Measurements from ENCODE around the gene ZNF385B.

Gene ZNF385B

DNA sequence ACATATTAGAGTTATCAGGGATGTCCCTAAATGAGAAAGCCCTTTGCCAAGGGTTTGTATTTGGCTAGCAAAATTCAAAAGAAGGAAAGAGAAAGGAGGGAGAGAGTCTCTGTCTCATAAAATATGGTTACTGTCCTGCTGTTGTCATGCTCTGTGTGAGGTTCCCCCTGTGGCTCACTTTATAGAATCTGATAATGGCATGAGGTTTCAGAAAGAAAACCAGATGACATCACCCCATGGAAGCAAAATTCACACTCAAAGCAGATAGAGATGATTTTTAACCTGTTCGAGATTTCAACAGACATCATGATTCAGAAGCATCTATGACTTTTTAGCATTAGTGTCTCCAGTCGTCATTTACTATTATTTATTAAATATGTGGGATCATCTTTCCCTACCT is 431.8 kb downstream of the ZNF385B start:
- DNase-seq: no peak

GRCh38 chr2:179429060-179429471 is 432.3 kb downstream of the ZNF385B start:
- DNase-seq: no peak

DNA sequence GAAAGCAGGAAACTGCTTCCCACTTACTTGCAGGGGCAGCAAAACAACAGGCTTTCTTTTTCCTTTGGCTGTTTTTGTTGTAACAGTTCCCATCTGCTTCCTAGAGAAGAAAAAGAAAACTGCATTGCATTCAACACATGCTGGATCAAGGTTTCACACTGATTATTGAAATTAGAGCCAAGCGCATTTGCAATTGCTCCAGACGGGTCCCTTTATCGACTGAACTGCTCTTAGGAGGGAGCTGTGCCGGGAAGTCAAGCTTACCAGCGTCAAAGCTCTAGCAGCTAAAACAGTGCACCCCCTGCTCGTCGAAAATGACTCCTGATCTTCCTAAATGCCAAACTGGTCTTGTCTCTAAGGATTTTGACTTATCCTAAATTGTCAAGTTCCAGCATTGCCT is 432.8 kb downstream of the ZNF385B start:
- no peak for DNase-seq

DNA sequence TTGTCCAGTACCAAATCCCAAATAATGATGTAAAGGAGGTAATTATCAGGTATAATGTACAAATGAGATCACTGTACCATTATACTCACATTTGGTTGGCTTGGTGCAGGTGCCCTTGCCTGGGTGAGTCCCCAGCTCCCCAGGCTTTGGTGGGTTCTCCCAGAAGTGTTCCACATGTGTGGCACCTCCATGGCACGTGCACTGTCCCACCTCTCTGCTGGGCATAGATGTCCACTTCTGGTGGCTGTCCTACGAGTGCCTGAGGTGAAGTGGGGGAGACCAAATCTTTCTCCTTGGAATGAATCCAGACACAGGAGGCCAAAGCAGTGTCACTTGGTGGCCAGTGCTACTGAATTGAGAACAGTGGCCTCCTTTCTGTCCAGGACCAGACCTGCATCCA is 434.3 kb downstream of the ZNF385B start:
- DNase-seq: no peak

DNA sequence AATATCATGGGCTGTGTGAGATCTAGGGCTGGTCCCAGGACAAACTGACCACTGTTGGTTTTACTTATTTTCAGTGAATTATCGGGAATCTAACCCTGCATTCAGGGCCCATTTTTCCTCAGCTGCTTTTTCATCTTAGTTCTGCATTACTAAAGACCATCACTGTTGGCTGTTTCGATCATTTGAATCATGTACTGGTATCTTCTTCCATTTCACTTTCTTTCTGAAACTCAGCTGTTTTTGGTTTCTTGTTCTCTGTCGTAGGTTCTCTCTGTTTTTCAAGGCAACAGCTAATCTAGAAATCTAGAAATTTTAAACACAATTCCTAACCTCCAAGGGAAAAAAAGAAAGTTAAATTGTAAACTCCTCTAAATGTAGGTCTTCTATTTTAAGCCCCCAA is 436.8 kb downstream of the ZNF385B start:
- no peak for DNase-seq

GRCh38 chr2:179422037-179422643 is 439.3 kb downstream of the ZNF385B start:
- DNase-seq: peak; percentile 69

DNA sequence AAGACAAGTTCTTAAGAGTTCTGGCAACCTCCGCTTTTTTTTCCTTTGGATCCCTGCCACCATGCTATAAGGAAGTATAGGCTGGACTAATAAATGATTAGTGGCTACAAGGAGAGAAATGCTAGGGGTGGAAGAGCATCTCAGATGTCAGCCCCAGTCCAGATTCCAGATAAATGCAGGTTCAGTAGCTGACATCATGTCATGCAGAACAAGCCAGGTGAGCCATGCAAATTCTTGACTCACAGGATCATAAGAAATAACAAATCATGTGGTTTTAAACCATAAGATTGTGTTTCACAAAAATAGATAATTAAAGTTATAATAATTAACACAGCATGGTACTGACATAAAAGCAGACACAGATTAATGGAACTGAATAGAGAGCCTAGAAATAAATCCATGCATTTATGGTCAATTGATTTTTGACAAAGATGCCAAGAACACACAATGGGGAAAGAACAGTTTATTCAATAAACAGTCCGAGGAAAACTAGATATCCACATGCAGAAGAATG is 443.9 kb downstream of the ZNF385B start:
- DNase-seq: no peak

DNA sequence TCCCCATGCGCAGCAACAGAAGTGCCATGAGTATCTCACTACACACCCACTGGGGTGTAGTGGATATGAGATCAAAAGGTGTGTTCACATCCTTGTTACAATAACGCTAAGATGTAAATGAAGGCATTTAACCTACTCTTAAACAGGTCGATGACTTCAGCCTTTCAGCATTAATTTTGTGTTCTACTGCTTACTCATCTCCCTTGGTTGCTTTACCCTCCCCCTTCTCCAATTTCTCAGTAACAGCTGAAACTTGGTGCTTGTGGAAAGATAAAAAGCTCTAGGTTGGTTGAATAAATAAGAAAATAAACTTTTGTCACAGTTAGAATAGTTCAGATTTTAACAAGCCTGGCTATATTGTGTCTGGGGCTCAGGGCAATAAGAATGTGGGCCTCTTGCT is 449.3 kb downstream of the ZNF385B start:
- no peak for DNase-seq

- DNase-seq: peak; percentile 9
These were observed 450.7 kb downstream of the ZNF385B start for GRCh38 chr2:179410552-179411356.

GRCh38 chr2:179403624-179404023 is 457.8 kb downstream of the ZNF385B start:
- no peak for DNase-seq

GRCh38 chr2:179393481-179393880 is 467.9 kb downstream of the ZNF385B start:
- no peak for DNase-seq

Data from amniotic stem cell (primary cell).